ENCODE results near the gene FSTL4.

DNA sequence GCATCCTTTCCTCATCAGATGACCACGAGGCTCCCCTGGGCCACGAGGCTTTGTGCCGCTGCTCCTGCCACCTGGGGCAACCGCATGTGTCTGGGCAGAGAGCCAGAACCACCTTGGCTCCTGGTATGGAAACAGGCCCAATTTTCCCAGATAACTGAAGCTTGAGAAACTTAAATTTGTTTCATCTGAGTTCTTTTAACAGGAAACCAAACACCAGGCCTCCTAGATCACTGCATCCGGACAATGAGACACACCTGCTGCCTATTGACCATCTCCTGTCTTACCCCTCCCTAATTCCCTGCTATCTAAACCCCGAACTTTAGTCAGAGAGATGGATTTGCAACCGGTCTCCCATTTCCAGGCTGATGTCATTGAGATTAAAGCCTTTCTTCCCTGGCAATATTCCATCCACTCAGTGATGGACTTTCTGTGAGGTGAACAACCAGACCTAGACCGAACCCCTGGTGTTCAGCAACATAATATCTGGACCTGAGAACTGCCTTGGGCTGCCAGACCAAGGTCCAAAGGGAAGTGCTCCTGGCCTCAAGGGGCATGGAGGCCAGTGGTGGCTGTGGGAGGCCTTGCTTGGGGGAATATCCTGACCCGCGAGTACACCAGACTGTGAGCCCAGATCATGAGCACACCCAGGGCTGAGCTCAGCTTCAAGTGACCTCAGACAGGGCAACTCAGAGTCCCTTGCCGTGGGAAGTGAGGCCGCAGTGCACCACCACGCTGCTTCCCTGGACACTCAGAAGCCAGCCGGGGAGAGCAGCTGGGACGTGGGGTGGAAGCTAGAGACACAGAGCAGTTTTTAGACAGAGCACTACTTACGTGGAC is 360.8 kb downstream of the FSTL4 start:
- TF ChIP-seq, protein P1, sequence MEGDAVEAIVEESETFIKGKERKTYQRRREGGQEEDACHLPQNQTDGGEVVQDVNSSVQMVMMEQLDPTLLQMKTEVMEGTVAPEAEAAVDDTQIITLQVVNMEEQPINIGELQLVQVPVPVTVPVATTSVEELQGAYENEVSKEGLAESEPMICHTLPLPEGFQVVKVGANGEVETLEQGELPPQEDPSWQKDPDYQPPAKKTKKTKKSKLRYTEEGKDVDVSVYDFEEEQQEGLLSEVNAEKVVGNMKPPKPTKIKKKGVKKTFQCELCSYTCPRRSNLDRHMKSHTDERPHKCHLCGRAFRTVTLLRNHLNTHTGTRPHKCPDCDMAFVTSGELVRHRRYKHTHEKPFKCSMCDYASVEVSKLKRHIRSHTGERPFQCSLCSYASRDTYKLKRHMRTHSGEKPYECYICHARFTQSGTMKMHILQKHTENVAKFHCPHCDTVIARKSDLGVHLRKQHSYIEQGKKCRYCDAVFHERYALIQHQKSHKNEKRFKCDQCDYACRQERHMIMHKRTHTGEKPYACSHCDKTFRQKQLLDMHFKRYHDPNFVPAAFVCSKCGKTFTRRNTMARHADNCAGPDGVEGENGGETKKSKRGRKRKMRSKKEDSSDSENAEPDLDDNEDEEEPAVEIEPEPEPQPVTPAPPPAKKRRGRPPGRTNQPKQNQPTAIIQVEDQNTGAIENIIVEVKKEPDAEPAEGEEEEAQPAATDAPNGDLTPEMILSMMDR (IDR thresholded peaks at IDR 0.05): no peak
- TF ChIP-seq ZFX (IDR thresholded peaks at IDR 0.05; ENCODE audit: borderline replicate concordance): no peak
